Measurements from ENCODE around the gene NHS.

Gene NHS

GRCh38 chrX:17448188-17448587, 73.2 kb downstream of the NHS start:
- Histone ChIP-seq H3K36me3 (no peaks in the 10 kb centered on the region), H3K27me3 (no peaks in the 10 kb centered on the region), H3K4me3 (no peak overlapping the region), H3K27ac (no peak overlapping the region), H3K4me1 (peaks cover 0 to 9% (median 0%) of the 10 kb centered on the region in 4 donors), H3K9me3 (no peaks in the 10 kb centered on the region)
- TF ChIP-seq CTCF (IDR thresholded peaks at IDR 0.05), result no peak
- no peak for DNase-seq
- intact Hi-C loops (cut with DNase I; ENCODE audit: low total_unique reads), result no loop called here

- Histone ChIP-seq H3K27ac (no peak overlapping the region), H3K4me1 (peaks cover 0 to 9% (median 0%) of the 10 kb centered on the region in 4 donors), H3K36me3 (no peaks in the 10 kb centered on the region), H3K27me3 (no peaks in the 10 kb centered on the region), H3K9me3 (no peaks in the 10 kb centered on the region), H3K4me3 (no peak overlapping the region)
- TF ChIP-seq CTCF (IDR thresholded peaks at IDR 0.05), result no peak
- intact Hi-C loops (cut with DNase I; ENCODE audit: low total_unique reads), result no loop called here
- no peak for DNase-seq
Measured at GRCh38 chrX:17449866-17450265, 74.9 kb downstream of the NHS start.

GRCh38 chrX:17453788-17454187, 78.8 kb downstream of the NHS start:
- H3K9me3 ChIP-seq, result no peaks in the 10 kb centered on the region
- H3K27ac ChIP-seq, result no peak overlapping the region
- H3K27me3 ChIP-seq, result no peaks in the 10 kb centered on the region
- no peak for TF ChIP-seq CTCF (IDR thresholded peaks at IDR 0.05)
- intact Hi-C loops (cut with DNase I; ENCODE audit: low total_unique reads), result no loop called here
- H3K36me3 ChIP-seq, result no peaks in the 10 kb centered on the region
- no peak for DNase-seq
- peaks cover 0 to 13% (median 0%) of the 10 kb centered on the region in 4 donors for H3K4me1 ChIP-seq
- no peak overlapping the region for H3K4me3 ChIP-seq

- no peak for DNase-seq
- Histone ChIP-seq H3K4me3 (no peak overlapping the region), H3K9me3 (no peaks in the 10 kb centered on the region), H3K27me3 (no peaks in the 10 kb centered on the region), H3K4me1 (peaks cover 0 to 13% (median 0%) of the 10 kb centered on the region in 4 donors), H3K27ac (no peak overlapping the region), H3K36me3 (no peaks in the 10 kb centered on the region)
- TF ChIP-seq CTCF (IDR thresholded peaks at IDR 0.05), result no peak
- intact Hi-C loops (cut with DNase I; ENCODE audit: low total_unique reads), result no loop called here
Measured at GRCh38 chrX:17456526-17456925, 81.5 kb downstream of the NHS start.

- peak; percentile 44 to 71 for DNase-seq
- H3K27me3 ChIP-seq, result no peaks in the 10 kb centered on the region
- no peaks in the 10 kb centered on the region for H3K36me3 ChIP-seq
- H3K4me3 ChIP-seq, result no peak overlapping the region
- no peak for TF ChIP-seq CTCF (IDR thresholded peaks at IDR 0.05)
- H3K27ac ChIP-seq, result no peak overlapping the region
- no peaks in the 10 kb centered on the region for H3K9me3 ChIP-seq
- intact Hi-C loops (cut with DNase I; ENCODE audit: low total_unique reads), result loop anchor here (2.0 kb wide), 1 partner anchor 190 kb away; no protein-coding TSS in a partner anchor
- peaks cover 0 to 13% (median 0%) of the 10 kb centered on the region in 4 donors for H3K4me1 ChIP-seq
Measured at GRCh38 chrX:17459008-17459611, 84.1 kb downstream of the NHS start.
